ENCODE data around the gene LCTL.

GRCh38 chr15:66608159-66608558 lies 42.4 kb upstream of the LCTL start:
- TF ChIP-seq, protein P1, sequence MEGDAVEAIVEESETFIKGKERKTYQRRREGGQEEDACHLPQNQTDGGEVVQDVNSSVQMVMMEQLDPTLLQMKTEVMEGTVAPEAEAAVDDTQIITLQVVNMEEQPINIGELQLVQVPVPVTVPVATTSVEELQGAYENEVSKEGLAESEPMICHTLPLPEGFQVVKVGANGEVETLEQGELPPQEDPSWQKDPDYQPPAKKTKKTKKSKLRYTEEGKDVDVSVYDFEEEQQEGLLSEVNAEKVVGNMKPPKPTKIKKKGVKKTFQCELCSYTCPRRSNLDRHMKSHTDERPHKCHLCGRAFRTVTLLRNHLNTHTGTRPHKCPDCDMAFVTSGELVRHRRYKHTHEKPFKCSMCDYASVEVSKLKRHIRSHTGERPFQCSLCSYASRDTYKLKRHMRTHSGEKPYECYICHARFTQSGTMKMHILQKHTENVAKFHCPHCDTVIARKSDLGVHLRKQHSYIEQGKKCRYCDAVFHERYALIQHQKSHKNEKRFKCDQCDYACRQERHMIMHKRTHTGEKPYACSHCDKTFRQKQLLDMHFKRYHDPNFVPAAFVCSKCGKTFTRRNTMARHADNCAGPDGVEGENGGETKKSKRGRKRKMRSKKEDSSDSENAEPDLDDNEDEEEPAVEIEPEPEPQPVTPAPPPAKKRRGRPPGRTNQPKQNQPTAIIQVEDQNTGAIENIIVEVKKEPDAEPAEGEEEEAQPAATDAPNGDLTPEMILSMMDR (IDR thresholded peaks at IDR 0.05; ENCODE audit: low read depth, low read length, poor library complexity, severe bottlenecking), result no peak
- TF ChIP-seq EZH2phosphoT487 (IDR thresholded peaks at IDR 0.05; ENCODE audit: borderline replicate concordance, low read length), result no peak

Measured in DOHH2 (cell line).